ENCODE results near the gene MAT2B.

The MAT2B gene

DNA sequence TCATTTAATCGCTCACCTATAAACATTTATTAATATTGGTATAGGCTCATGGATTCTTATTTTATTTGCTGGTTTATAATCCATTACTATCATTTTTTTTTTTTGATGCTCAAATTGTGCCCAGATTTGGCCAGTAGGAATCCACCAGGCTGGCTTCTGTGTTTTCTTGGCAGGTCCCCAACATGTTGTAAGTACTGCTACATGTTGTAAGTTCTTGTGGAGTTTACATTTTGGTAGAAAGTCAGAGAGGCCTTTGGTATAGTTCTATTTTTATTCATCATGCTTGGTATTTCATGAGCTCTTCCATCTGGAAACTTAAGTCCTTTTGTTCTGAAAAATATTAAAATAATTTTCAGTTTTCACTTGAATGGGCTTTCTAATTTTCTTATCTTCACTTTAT is 47.1 kb downstream of the MAT2B start:
- Histone ChIP-seq H3K9me3 (replicated peaks; ENCODE audit: insufficient read depth, low read length) (no peaks in the 10 kb centered on the region), H3K4me1 (ENCODE audit: low read length) (no peaks in the 10 kb centered on the region), H3K36me3 (replicated peaks; ENCODE audit: insufficient read depth, low read length) (no peaks in the 10 kb centered on the region), H3K4me2 (ENCODE audit: low read depth, low read length) (no peak overlapping the region), H4K20me1 (ENCODE audit: insufficient read depth, low read length) (no peaks in the 10 kb centered on the region), H2AFZ (ENCODE audit: low read length) (no peak overlapping the region), H3K9ac (ENCODE audit: low read length) (no peak overlapping the region), H3K4me3 (ENCODE audit: low read length) (no peak overlapping the region), H3K27me3 (replicated peaks; ENCODE audit: insufficient read depth, low read length) (no peaks in the 10 kb centered on the region), H3K9me2 (replicated peaks; ENCODE audit: insufficient read depth, low read length) (no peaks in the 10 kb centered on the region), H3K27ac (ENCODE audit: low read length) (no peak overlapping the region), H3F3A (ENCODE audit: insufficient read depth, low read length) (no peaks in the 10 kb centered on the region), H3K79me2 (ENCODE audit: low read length) (no peaks in the 10 kb centered on the region)
- no peak for DNase-seq
- no peak for TF ChIP-seq EZH2 (optimal IDR thresholded peaks at IDR 0.05; ENCODE audit: low read depth, low read length)
- TF ChIP-seq, protein P1, sequence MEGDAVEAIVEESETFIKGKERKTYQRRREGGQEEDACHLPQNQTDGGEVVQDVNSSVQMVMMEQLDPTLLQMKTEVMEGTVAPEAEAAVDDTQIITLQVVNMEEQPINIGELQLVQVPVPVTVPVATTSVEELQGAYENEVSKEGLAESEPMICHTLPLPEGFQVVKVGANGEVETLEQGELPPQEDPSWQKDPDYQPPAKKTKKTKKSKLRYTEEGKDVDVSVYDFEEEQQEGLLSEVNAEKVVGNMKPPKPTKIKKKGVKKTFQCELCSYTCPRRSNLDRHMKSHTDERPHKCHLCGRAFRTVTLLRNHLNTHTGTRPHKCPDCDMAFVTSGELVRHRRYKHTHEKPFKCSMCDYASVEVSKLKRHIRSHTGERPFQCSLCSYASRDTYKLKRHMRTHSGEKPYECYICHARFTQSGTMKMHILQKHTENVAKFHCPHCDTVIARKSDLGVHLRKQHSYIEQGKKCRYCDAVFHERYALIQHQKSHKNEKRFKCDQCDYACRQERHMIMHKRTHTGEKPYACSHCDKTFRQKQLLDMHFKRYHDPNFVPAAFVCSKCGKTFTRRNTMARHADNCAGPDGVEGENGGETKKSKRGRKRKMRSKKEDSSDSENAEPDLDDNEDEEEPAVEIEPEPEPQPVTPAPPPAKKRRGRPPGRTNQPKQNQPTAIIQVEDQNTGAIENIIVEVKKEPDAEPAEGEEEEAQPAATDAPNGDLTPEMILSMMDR (IDR thresholded peaks at IDR 0.05; ENCODE audit: low read length) = no peak
- TF ChIP-seq EZH2phosphoT487 (IDR thresholded peaks at IDR 0.05; ENCODE audit: low read length) = no peak

DNA sequence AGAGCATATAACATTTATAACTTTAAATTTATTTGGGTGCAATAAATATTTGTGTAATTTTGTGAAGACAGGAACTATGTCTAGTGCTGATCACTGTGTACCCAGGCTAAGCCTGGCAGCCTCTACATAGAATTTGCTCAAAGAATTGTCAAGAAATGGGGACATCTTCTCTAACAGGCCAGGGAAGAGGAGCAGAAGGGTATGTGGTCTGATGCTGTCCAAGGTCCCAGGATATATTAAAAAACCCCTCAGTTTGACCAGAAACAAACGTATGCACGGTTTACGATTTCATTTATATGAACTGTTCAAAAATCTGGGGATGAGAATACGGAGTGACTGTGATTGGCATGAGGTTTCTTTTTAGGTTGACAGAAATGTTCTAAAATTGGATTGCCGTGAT is 55.9 kb downstream of the MAT2B start:
- no peaks in the 10 kb centered on the region for H3K27me3 ChIP-seq (replicated peaks; ENCODE audit: insufficient read depth, low read length)
- no peaks in the 10 kb centered on the region for H3F3A ChIP-seq (ENCODE audit: insufficient read depth, low read length)
- no peak for DNase-seq
- H3K79me2 ChIP-seq (ENCODE audit: low read length) = no peaks in the 10 kb centered on the region
- no peaks in the 10 kb centered on the region for H4K20me1 ChIP-seq (ENCODE audit: insufficient read depth, low read length)
- TF ChIP-seq EZH2phosphoT487 (IDR thresholded peaks at IDR 0.05; ENCODE audit: low read length) = no peak
- no peak for TF ChIP-seq EZH2 (optimal IDR thresholded peaks at IDR 0.05; ENCODE audit: low read depth, low read length)
- TF ChIP-seq, protein P1 (IDR thresholded peaks at IDR 0.05; ENCODE audit: low read length) = no peak
- H3K9me2 ChIP-seq (replicated peaks; ENCODE audit: insufficient read depth, low read length) = no peaks in the 10 kb centered on the region
- no peak overlapping the region for H3K27ac ChIP-seq (ENCODE audit: low read length)
- no peaks in the 10 kb centered on the region for H3K4me1 ChIP-seq (ENCODE audit: low read length)
- H3K9me3 ChIP-seq (replicated peaks; ENCODE audit: insufficient read depth, low read length) = no peaks in the 10 kb centered on the region
- H2AFZ ChIP-seq (ENCODE audit: low read length) = no peak overlapping the region
- H3K36me3 ChIP-seq (replicated peaks; ENCODE audit: insufficient read depth, low read length) = no peaks in the 10 kb centered on the region
- no peak overlapping the region for H3K4me3 ChIP-seq (ENCODE audit: low read length)
- H3K9ac ChIP-seq (ENCODE audit: low read length) = no peak overlapping the region
- no peak overlapping the region for H3K4me2 ChIP-seq (ENCODE audit: low read depth, low read length)

DNA sequence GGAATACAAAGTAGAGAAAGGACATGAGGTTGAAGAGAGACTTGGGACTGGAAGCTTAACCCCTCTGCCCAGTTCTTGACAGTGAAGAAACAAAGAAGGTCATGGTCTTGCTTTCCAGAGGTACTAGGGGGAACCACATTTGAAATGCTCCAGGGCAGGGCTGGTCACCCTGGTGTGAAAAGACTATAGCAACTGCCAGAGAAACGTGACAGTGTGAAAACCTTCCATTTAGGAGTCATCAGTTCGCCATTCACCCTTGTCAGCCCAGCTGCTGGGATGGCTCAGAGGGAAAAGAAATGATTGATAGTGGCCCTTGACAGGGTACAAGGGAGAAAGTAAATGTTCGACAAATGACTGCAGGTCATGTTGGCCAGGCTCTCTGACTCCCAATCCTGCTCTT is 56.7 kb downstream of the MAT2B start:
- no peak overlapping the region for H3K9ac ChIP-seq (ENCODE audit: low read length)
- no peak overlapping the region for H2AFZ ChIP-seq (ENCODE audit: low read length)
- no peaks in the 10 kb centered on the region for H3K36me3 ChIP-seq (replicated peaks; ENCODE audit: insufficient read depth, low read length)
- H3K79me2 ChIP-seq (ENCODE audit: low read length) = no peaks in the 10 kb centered on the region
- H3K27me3 ChIP-seq (replicated peaks; ENCODE audit: insufficient read depth, low read length) = no peaks in the 10 kb centered on the region
- H3K27ac ChIP-seq (ENCODE audit: low read length) = no peak overlapping the region
- H3K9me3 ChIP-seq (replicated peaks; ENCODE audit: insufficient read depth, low read length) = no peaks in the 10 kb centered on the region
- no peaks in the 10 kb centered on the region for H3K9me2 ChIP-seq (replicated peaks; ENCODE audit: insufficient read depth, low read length)
- H3K4me2 ChIP-seq (ENCODE audit: low read depth, low read length) = no peak overlapping the region
- no peaks in the 10 kb centered on the region for H3F3A ChIP-seq (ENCODE audit: insufficient read depth, low read length)
- TF ChIP-seq, protein P1 (IDR thresholded peaks at IDR 0.05; ENCODE audit: low read length) = no peak
- TF ChIP-seq EZH2 (optimal IDR thresholded peaks at IDR 0.05; ENCODE audit: low read depth, low read length) = no peak
- TF ChIP-seq EZH2phosphoT487 (IDR thresholded peaks at IDR 0.05; ENCODE audit: low read length) = no peak
- H3K4me3 ChIP-seq (ENCODE audit: low read length) = no peak overlapping the region
- no peaks in the 10 kb centered on the region for H4K20me1 ChIP-seq (ENCODE audit: insufficient read depth, low read length)
- no peaks in the 10 kb centered on the region for H3K4me1 ChIP-seq (ENCODE audit: low read length)
- no peak for DNase-seq

All from MM.1S (cell line).